ENCODE measurements around the gene FNDC3A.

FNDC3A gene

DNA sequence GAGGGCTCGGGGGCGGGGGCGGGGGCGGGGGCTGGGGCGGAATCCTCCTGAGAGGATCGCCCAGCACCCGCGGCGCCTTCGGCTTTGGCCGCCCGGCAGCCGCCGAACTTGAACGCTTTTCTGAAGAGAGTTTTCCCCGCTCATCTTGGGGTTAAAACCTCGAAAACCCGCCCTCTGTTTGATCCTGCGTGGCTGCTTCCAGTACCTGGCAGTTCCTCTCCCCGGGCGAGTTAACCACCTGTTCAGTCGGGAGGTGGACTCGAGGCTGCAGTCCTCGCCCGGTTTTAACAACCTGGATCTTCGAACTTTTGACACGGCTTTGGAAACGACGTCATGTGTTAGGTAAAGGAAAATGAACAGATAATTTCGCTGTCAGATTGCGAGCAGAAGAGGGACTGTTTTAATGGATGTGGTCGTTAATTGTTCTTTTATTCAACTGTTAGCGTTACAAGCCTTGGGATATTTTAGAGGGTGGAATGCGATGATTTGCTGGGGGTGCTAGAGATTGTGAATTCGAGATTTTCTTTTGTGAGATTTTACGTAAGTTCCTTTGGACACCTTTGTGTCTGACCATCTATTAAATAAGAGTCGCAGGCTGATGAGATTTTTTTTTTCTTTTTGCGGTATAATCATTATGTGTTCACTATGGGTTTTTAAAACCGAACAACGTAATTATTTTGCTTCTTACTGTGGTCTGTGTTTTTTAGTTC is 1.0 kb downstream of the FNDC3A start:
- Histone ChIP-seq H3K4me3 (ENCODE audit: low read length in 2 of 2) (peak overlapping the region; percentile 83 to 90), H3K4me1 (ENCODE audit: control insufficient read depth in 2 of 2, insufficient read depth in 2 of 2, low read length in 2 of 2) (peaks cover 3 to 9% of the 10 kb centered on the region in 2 donors), H3K27ac (ENCODE audit: low read depth in 2 of 2, low read length in 2 of 2) (peak overlapping the region; percentile 97), H3K36me3 (ENCODE audit: control insufficient read depth in 2 of 2, insufficient read depth in 2 of 2, low read length in 2 of 2) (no peaks in the 10 kb centered on the region), H3K9me3 (ENCODE audit: control insufficient read depth in 2 of 2, low read length in 2 of 2) (peaks cover 0 to 2% of the 10 kb centered on the region in 2 donors), H3K9ac (ENCODE audit: low read depth in 1 of 2, low read length in 2 of 2) (peak overlapping the region; percentile 81 to 94), H3K27me3 (ENCODE audit: control insufficient read depth in 2 of 2, insufficient read depth in 2 of 2, low read length in 2 of 2) (no peaks in the 10 kb centered on the region)

DNA sequence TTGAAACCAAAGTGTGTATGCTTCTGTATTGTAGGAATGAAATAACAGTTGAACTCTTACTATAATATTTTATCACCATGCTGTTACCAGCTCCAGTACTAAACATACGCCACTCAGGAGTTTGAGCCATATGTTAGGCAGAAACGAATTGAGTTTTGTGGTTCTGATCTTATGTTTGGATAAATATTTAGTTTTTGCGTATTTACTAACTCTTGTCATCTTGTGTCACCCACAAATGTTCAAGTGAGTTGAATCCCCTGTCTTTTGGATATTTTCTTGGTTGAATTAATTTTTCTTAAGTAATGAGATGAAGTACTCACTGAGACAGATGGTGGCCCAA is 1.5 kb downstream of the FNDC3A start:
- H3K27me3 ChIP-seq (ENCODE audit: control insufficient read depth in 2 of 2, insufficient read depth in 2 of 2, low read length in 2 of 2) = no peaks in the 10 kb centered on the region
- peak overlapping the region; percentile 83 to 90 for H3K4me3 ChIP-seq (ENCODE audit: low read length in 2 of 2)
- H3K9ac ChIP-seq (ENCODE audit: low read depth in 1 of 2, low read length in 2 of 2) = peak overlapping the region; percentile 81 to 94
- H3K9me3 ChIP-seq (ENCODE audit: control insufficient read depth in 2 of 2, low read length in 2 of 2) = peaks cover 0 to 2% of the 10 kb centered on the region in 2 donors
- H3K36me3 ChIP-seq (ENCODE audit: control insufficient read depth in 2 of 2, insufficient read depth in 2 of 2, low read length in 2 of 2) = no peaks in the 10 kb centered on the region
- peak overlapping the region; percentile 97 for H3K27ac ChIP-seq (ENCODE audit: low read depth in 2 of 2, low read length in 2 of 2)
- H3K4me1 ChIP-seq (ENCODE audit: control insufficient read depth in 2 of 2, insufficient read depth in 2 of 2, low read length in 2 of 2) = peaks cover 3 to 9% of the 10 kb centered on the region in 2 donors

DNA sequence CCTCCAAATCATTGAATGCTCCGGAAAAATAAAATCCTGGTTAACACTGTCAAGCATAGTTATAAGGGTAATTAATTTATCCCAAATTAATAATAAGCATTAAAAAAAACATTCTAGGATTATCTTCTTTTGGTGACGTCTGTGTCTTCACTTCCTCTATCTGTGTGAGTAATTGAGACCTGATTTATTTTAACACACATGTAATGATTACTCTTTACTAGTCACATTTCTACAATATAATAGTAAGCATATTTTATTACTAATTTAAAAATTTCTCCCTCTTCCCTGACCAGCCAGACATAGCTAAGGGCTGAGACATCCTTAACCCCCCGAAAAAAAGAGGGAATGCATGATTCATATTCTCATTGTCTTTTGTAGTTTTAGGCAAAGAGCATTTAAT is 2.3 kb downstream of the FNDC3A start:
- Histone ChIP-seq H3K9me3 (ENCODE audit: control insufficient read depth in 2 of 2, low read length in 2 of 2) (peaks cover 0 to 2% of the 10 kb centered on the region in 2 donors), H3K4me3 (ENCODE audit: low read length in 2 of 2) (peak overlapping the region in 1 of 2 donors; percentile 90), H3K9ac (ENCODE audit: low read depth in 1 of 2, low read length in 2 of 2) (peak overlapping the region; percentile 27 to 94), H3K36me3 (ENCODE audit: control insufficient read depth in 2 of 2, insufficient read depth in 2 of 2, low read length in 2 of 2) (no peaks in the 10 kb centered on the region), H3K27me3 (ENCODE audit: control insufficient read depth in 2 of 2, insufficient read depth in 2 of 2, low read length in 2 of 2) (no peaks in the 10 kb centered on the region), H3K4me1 (ENCODE audit: control insufficient read depth in 2 of 2, insufficient read depth in 2 of 2, low read length in 2 of 2) (peaks cover 3 to 9% of the 10 kb centered on the region in 2 donors), H3K27ac (ENCODE audit: low read depth in 2 of 2, low read length in 2 of 2) (no peak overlapping the region)

DNA sequence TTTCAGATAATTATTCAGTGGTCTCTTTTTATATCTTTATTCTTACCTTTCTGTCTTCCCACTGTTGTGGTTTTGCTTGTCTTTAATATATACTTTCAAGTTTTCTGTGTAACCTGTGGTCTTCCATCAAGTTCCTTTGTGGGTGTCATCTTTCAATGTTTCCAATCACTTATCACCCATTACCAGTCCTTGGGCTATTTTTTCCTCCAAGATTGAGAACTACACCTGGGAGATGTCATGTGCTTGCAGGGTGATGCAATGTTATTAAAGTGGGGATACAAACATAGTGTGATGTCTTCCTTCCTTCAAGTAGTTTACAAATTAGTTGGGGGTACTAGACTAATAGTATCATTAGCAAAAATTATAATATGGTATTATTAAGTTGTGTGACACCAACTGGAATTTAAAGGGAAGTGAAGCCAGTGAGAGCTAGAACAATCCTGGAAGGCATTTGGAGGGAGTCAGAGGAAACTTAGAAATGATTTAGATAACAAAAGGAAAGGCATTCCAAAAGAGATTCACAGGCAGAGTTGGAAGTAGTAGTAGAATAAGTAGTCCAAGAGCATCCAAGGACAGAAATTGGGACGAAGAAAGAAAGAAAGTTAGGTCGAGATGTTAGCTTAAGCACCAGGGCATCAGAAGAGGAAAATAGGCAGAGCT is 3.4 kb downstream of the FNDC3A start:
- peak overlapping the region in 1 of 2 donors; percentile 3 for H3K9ac ChIP-seq (ENCODE audit: low read depth in 1 of 2, low read length in 2 of 2)
- peak overlapping the region; percentile 1 to 38 for H3K27ac ChIP-seq (ENCODE audit: low read depth in 2 of 2, low read length in 2 of 2)
- peaks cover 3 to 9% of the 10 kb centered on the region in 2 donors for H3K4me1 ChIP-seq (ENCODE audit: control insufficient read depth in 2 of 2, insufficient read depth in 2 of 2, low read length in 2 of 2)

DNA sequence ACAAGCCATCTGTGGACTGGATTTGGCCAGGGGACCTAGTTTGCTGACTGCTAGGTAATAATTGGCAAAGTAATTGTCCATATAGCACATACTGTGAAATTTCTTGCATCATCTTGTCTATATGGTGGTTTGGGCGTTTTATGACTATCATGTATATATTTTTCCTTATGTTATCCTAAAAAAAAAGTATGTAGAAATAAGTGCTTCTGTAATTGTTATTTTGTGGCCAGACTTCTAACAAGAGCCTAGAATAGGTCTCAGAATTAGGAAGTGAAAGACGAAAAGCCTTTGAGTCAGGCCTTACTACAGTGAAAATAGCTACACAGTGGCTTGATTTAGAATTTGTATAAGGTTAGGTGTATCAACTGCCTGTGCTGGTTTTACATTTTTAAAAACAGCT is 4.2 kb downstream of the FNDC3A start:
- no peaks in the 10 kb centered on the region for H3K27me3 ChIP-seq (ENCODE audit: control insufficient read depth in 2 of 2, insufficient read depth in 2 of 2, low read length in 2 of 2)
- H3K4me1 ChIP-seq (ENCODE audit: control insufficient read depth in 2 of 2, insufficient read depth in 2 of 2, low read length in 2 of 2) = peaks cover 3 to 9% of the 10 kb centered on the region in 2 donors
- no peaks in the 10 kb centered on the region for H3K36me3 ChIP-seq (ENCODE audit: control insufficient read depth in 2 of 2, insufficient read depth in 2 of 2, low read length in 2 of 2)
- H3K9me3 ChIP-seq (ENCODE audit: control insufficient read depth in 2 of 2, low read length in 2 of 2) = no peaks in the 10 kb centered on the region
- H3K4me3 ChIP-seq (ENCODE audit: low read length in 2 of 2) = peak overlapping the region in 1 of 2 donors; percentile 90
- H3K27ac ChIP-seq (ENCODE audit: low read depth in 2 of 2, low read length in 2 of 2) = no peak overlapping the region
- H3K9ac ChIP-seq (ENCODE audit: low read depth in 1 of 2, low read length in 2 of 2) = no peak overlapping the region

More for the DNA sequence above, 3.4 kb downstream of the FNDC3A start:
- peak overlapping the region in 1 of 2 donors; percentile 90 for H3K4me3 ChIP-seq (ENCODE audit: low read length in 2 of 2)
- H3K27me3 ChIP-seq (ENCODE audit: control insufficient read depth in 2 of 2, insufficient read depth in 2 of 2, low read length in 2 of 2) = no peaks in the 10 kb centered on the region
- no peaks in the 10 kb centered on the region for H3K36me3 ChIP-seq (ENCODE audit: control insufficient read depth in 2 of 2, insufficient read depth in 2 of 2, low read length in 2 of 2)
- no peaks in the 10 kb centered on the region for H3K9me3 ChIP-seq (ENCODE audit: control insufficient read depth in 2 of 2, low read length in 2 of 2)

DNA sequence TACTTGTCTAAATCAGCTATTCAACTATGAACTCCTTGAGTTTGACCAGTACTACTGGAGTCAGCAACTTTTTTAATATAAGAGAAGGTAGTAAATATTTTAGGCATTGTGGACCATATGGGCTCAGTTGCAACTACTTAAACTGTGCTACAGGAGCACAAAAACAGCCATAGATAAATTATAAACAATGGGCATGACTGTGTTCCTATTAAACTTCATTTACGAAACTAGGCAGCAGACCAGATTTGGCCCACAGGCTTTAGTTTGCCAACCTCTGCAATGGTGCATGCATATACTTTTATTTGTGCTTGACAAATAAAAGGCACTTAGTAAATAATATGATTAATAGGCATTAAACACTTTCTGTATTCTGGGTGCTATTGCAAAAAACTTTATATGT is 7.6 kb downstream of the FNDC3A start:
- peaks cover 0 to 7% of the 10 kb centered on the region in 2 donors for H3K4me1 ChIP-seq (ENCODE audit: control insufficient read depth in 2 of 2, insufficient read depth in 2 of 2, low read length in 2 of 2)
- H3K27me3 ChIP-seq (ENCODE audit: control insufficient read depth in 2 of 2, insufficient read depth in 2 of 2, low read length in 2 of 2) = no peaks in the 10 kb centered on the region
- H3K36me3 ChIP-seq (ENCODE audit: control insufficient read depth in 2 of 2, insufficient read depth in 2 of 2, low read length in 2 of 2) = no peaks in the 10 kb centered on the region
- H3K9ac ChIP-seq (ENCODE audit: low read depth in 1 of 2, low read length in 2 of 2) = no peak overlapping the region
- no peaks in the 10 kb centered on the region for H3K9me3 ChIP-seq (ENCODE audit: control insufficient read depth in 2 of 2, low read length in 2 of 2)
- no peak overlapping the region for H3K27ac ChIP-seq (ENCODE audit: low read depth in 2 of 2, low read length in 2 of 2)
- H3K4me3 ChIP-seq (ENCODE audit: low read length in 2 of 2) = no peak overlapping the region

DNA sequence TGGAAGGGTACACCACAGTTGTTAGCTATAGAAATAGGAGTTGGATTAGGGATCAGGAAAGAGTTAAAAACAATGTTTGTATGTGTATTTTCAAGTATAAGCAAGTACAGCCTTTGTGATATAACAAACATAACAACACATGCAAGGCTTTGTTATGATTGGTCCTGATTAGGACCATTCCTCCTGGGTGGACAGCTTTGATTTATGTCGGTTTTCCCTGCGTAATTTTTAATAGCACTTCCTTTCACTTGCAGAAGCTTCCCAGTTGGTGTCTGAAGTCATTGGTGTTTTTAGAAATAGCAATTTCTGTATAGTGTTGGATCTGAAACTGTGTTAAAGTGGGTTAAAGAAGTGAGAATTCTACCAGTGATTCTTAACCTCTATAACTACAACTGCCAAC is 10.0 kb downstream of the FNDC3A start:
- H3K27ac ChIP-seq (ENCODE audit: low read depth in 2 of 2, low read length in 2 of 2) = no peak overlapping the region
- H3K9ac ChIP-seq (ENCODE audit: low read depth in 1 of 2, low read length in 2 of 2) = no peak overlapping the region
- H3K4me3 ChIP-seq (ENCODE audit: low read length in 2 of 2) = no peak overlapping the region
- H3K27me3 ChIP-seq (ENCODE audit: control insufficient read depth in 2 of 2, insufficient read depth in 2 of 2, low read length in 2 of 2) = no peaks in the 10 kb centered on the region
- peaks cover 0 to 4% of the 10 kb centered on the region in 2 donors for H3K4me1 ChIP-seq (ENCODE audit: control insufficient read depth in 2 of 2, insufficient read depth in 2 of 2, low read length in 2 of 2)
- H3K36me3 ChIP-seq (ENCODE audit: control insufficient read depth in 2 of 2, insufficient read depth in 2 of 2, low read length in 2 of 2) = no peaks in the 10 kb centered on the region
- H3K9me3 ChIP-seq (ENCODE audit: control insufficient read depth in 2 of 2, low read length in 2 of 2) = no peaks in the 10 kb centered on the region

DNA sequence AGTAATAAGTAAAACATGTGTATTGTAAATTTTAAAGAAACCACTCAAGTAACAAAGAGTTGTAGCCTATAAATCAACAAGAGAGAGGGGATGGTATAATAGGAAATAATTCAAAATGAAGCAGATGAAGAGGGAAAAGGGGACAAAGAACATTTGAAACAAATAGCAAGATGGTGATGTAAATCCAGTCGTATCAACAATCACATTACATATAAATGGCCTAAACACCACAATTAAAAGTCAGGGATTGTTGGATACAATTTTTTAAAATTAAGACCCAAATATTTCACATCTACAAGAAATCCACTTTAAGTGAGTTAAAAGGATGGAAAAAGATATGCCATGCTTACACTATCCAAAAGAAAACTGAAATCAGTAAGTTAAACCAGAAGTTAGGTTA is 15.2 kb downstream of the FNDC3A start:
- Histone ChIP-seq H3K27me3 (ENCODE audit: control insufficient read depth in 2 of 2, insufficient read depth in 2 of 2, low read length in 2 of 2) (no peaks in the 10 kb centered on the region), H3K36me3 (ENCODE audit: control insufficient read depth in 2 of 2, insufficient read depth in 2 of 2, low read length in 2 of 2) (no peaks in the 10 kb centered on the region), H3K9ac (ENCODE audit: low read depth in 1 of 2, low read length in 2 of 2) (no peak overlapping the region), H3K27ac (ENCODE audit: low read depth in 2 of 2, low read length in 2 of 2) (no peak overlapping the region), H3K4me3 (ENCODE audit: low read length in 2 of 2) (no peak overlapping the region), H3K4me1 (ENCODE audit: control insufficient read depth in 2 of 2, insufficient read depth in 2 of 2, low read length in 2 of 2) (no peaks in the 10 kb centered on the region), H3K9me3 (ENCODE audit: control insufficient read depth in 2 of 2, low read length in 2 of 2) (no peaks in the 10 kb centered on the region)

DNA sequence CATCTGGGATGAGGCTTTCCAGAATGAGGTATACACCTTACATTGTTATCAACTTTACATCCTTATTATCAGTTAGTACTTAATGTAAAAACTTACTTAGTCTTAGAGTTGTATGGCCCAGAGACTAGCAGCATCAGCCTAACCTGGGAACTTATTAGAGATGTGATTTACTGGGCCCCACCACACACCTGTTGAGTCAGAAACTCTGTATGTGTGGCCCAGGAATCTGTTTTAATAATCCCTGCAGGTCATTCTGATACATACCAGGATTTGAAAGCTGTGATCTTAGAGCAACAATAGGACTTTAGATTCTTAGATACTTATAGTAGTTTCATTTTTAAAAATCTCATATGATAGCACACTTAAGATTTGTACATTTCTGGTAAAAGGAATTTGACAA is 17.4 kb downstream of the FNDC3A start:
- H3K4me3 ChIP-seq (ENCODE audit: low read length in 2 of 2) = no peak overlapping the region
- no peak overlapping the region for H3K27ac ChIP-seq (ENCODE audit: low read depth in 2 of 2, low read length in 2 of 2)
- H3K36me3 ChIP-seq (ENCODE audit: control insufficient read depth in 2 of 2, insufficient read depth in 2 of 2, low read length in 2 of 2) = no peaks in the 10 kb centered on the region
- H3K27me3 ChIP-seq (ENCODE audit: control insufficient read depth in 2 of 2, insufficient read depth in 2 of 2, low read length in 2 of 2) = no peaks in the 10 kb centered on the region
- no peaks in the 10 kb centered on the region for H3K9me3 ChIP-seq (ENCODE audit: control insufficient read depth in 2 of 2, low read length in 2 of 2)
- H3K4me1 ChIP-seq (ENCODE audit: control insufficient read depth in 2 of 2, insufficient read depth in 2 of 2, low read length in 2 of 2) = no peaks in the 10 kb centered on the region
- H3K9ac ChIP-seq (ENCODE audit: low read depth in 1 of 2, low read length in 2 of 2) = no peak overlapping the region

DNA sequence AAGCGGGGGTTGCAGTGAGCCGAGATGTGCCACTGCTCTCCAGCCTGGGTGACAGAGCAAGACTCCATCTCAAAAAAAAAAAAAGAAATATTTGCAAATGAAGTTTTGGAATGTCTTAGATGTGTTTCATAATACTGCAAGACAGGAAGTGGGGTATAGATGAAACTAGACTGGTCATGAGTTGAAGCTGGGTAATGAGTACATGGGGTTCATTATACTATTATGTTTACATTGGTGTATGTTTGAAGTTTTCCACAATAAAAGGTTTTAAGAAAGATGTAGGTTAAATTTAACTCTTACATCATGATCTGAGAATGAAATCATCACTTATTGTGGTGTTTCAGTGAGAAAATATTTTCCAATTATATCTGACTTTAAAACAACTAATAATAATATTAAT is 19.0 kb downstream of the FNDC3A start:
- H3K27ac ChIP-seq (ENCODE audit: low read depth in 2 of 2, low read length in 2 of 2) = no peak overlapping the region

More for the DNA sequence above, 19.0 kb downstream of the FNDC3A start:
- H3K36me3 ChIP-seq (ENCODE audit: control insufficient read depth in 2 of 2, insufficient read depth in 2 of 2, low read length in 2 of 2) = no peaks in the 10 kb centered on the region
- no peak overlapping the region for H3K9ac ChIP-seq (ENCODE audit: low read depth in 1 of 2, low read length in 2 of 2)
- H3K4me1 ChIP-seq (ENCODE audit: control insufficient read depth in 2 of 2, insufficient read depth in 2 of 2, low read length in 2 of 2) = no peaks in the 10 kb centered on the region
- H3K9me3 ChIP-seq (ENCODE audit: control insufficient read depth in 2 of 2, low read length in 2 of 2) = no peaks in the 10 kb centered on the region
- no peak overlapping the region for H3K4me3 ChIP-seq (ENCODE audit: low read length in 2 of 2)
- H3K27me3 ChIP-seq (ENCODE audit: control insufficient read depth in 2 of 2, insufficient read depth in 2 of 2, low read length in 2 of 2) = no peaks in the 10 kb centered on the region

Measured in mucosa of rectum (tissue), 2 donors.